Lower lobe of right lung (tissue), 2 donors: Measurements from ENCODE around the gene IRAK4. TPM values are rescaled to one million over a fixed set of nuclear protein-coding genes. Genes with fewer than 3 reads are reported as not detected.

ENCODE experiments used
- ATAC-seq, 2 donors: fragments of 200-7000 bp; cut with Tn5 transposase; one replicate each; pipeline ENCODE4 v1.9.1; 2020 to 2022; ENCODE audit warnings: mild to moderate bottlenecking in 2 of 2, moderate library complexity in 2 of 2
- DNase-seq: peaks from one replicate; pipeline ENCODE4 v3.0.0-alpha.2; 2020
- H3K27ac ChIP-seq: fragments of 200-600 bp; one replicate; pipeline ENCODE4 v1.8.0; 2022
- H3K27me3 ChIP-seq: fragments of 200-600 bp; one replicate; pipeline ENCODE4 v1.8.0; 2022; ENCODE audit warnings: low read depth
- H3K36me3 ChIP-seq: fragments of 200-600 bp; one replicate; pipeline ENCODE4 v1.8.0; 2022; ENCODE audit warnings: mild to moderate bottlenecking
- H3K4me1 ChIP-seq: fragments of 200-600 bp; one replicate; pipeline ENCODE4 v1.8.0; 2022
- H3K4me3 ChIP-seq: fragments of 200-600 bp; one replicate; pipeline ENCODE4 v1.8.0; 2022; ENCODE audit warnings: mild to moderate bottlenecking
- H3K9me3 ChIP-seq: fragments of 200-600 bp; one replicate; pipeline ENCODE4 v1.8.0; 2022
- CTCF ChIP-seq: fragments of 200-600 bp; IDR thresholded peaks from one replicate; pipeline ENCODE4 v1.8.0; 2022; ENCODE audit warnings: antibody characterized with exemption, mild to moderate bottlenecking
- intact Hi-C: fragments of 100-400 bp; cut with DNase I; formaldehyde crosslinking; loops from one replicate; pipeline ENCODE4 v1.11.0; 2022
- long read RNA-seq: library from polyadenylated mRNA; unstranded; transcript quantifications from one replicate; pipeline ENCODE4 v2.0.0, GENCODE V29; 2021
- total RNA-seq: library from RNA; stranded (reverse); fragmentation: NEBNext Ultra II Directional; extraction: Animal tissue kit (Norgen Biotek cat#: 25700); gene quantifications from one replicate; pipeline ENCODE4 v1.2.1, GENCODE V29; 2021
- donor health status: DM: no; HTN: yes; CAD: no; lungs with severe emphysema.

The IRAK4 gene
- total RNA-seq: 23.2 TPM
- long read RNA-seq, full-length matches to known transcripts: 7 of 24 reads
- long read RNA-seq, partial matches to known transcripts: 3 of 24 reads
- long read RNA-seq, other reads (novel, unspliced or antisense): 14 of 24 reads

GRCh38 chr12:43758728-43759563 lies at the start of gene IRAK4, which contains the start of gene PUS7L:
Gene IRAK4, plus strand, starts transcription at chr12:43758951. Its CDS starts 9,161 bp downstream, at chr12:43768112.
Gene PUS7L, minus strand, starts transcription at chr12:43758790. Its CDS starts 3,545 bp downstream, at chr12:43755245.
- ATAC-seq: peak; percentile 99 to 100
- intact Hi-C loops: no loop called here

GRCh38 chr12:43711348-43711747 lies 47.4 kb upstream of the IRAK4 start:
- Histone ChIP-seq H3K9me3 (peaks cover 13% of the 10 kb centered on the region), H3K4me1 (no peaks in the 10 kb centered on the region), H3K4me3 (no peak overlapping the region), H3K27me3 (no peaks in the 10 kb centered on the region), H3K36me3 (no peaks in the 10 kb centered on the region), H3K27ac (no peak overlapping the region)
- intact Hi-C loops: no loop called here
- no peak for TF ChIP-seq CTCF
- ATAC-seq: no peak
- DNase-seq: no peak

More at GRCh38 chr12:43758728-43759563, at the start of gene IRAK4, which contains the start of gene PUS7L:
- Histone ChIP-seq H3K9me3 (no peaks in the 10 kb centered on the region), H3K27ac (peak within 1 kb of the TSS; percentile 93), H3K4me1 (peaks cover 42% of the 10 kb centered on the region), H3K4me3 (peak within 1 kb of the TSS; percentile 76), H3K36me3 (no peaks in the 10 kb centered on the region), H3K27me3 (no peaks in the 10 kb centered on the region)
- DNase-seq: peak; percentile 98
- TF ChIP-seq CTCF: peak; percentile 59

DNA sequence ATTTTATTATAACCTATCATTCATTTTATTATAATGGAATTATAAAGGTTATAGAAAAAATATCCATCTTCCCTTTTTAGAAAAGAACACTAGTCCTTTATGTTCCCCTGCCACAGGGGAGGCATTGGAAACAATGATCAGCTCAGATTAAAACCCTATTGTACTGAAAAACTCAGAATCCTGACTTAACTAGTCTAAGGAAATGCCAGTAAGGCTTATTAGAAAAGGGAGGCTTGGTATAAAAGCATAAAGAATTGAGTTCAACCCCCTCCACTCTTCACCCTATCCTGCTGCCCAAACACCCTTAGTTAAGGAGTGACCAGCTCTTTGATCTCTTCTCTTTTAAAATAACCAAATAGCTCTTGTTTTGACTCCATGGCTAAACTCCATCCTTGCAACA lies 36.1 kb upstream of the IRAK4 start:
- H3K27me3 ChIP-seq: no peaks in the 10 kb centered on the region
- no peak overlapping the region for H3K27ac ChIP-seq
- H3K36me3 ChIP-seq: no peaks in the 10 kb centered on the region
- intact Hi-C loops: no loop called here
- no peak overlapping the region for H3K4me3 ChIP-seq
- H3K4me1 ChIP-seq: no peaks in the 10 kb centered on the region
- ATAC-seq (no peak), DNase-seq (no peak)
- TF ChIP-seq CTCF: no peak
- no peaks in the 10 kb centered on the region for H3K9me3 ChIP-seq

DNA sequence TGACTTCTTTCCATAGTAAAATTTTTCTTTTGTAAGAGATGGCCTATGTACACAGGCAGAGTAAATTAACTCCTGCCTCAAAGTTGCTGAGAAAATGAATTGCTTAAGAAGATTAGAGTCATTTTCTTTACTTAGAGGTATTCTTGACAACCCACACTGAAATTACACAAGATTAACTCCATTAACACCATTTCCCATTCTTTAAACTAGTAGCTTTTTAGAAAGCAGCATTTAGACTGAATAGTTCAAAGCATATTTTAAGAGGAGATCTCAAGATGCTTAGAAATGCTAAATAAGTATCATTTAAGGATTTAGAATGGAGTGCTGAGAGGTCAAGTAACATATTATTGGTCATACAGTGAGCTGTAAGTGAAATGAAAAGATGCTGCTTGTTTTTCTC lies 35.6 kb upstream of the IRAK4 start:
- no peak overlapping the region for H3K4me3 ChIP-seq
- H3K27ac ChIP-seq: no peak overlapping the region
- H3K4me1 ChIP-seq: no peaks in the 10 kb centered on the region
- no peaks in the 10 kb centered on the region for H3K27me3 ChIP-seq
- ATAC-seq (no peak), DNase-seq (no peak)
- TF ChIP-seq CTCF: no peak
- intact Hi-C loops: no loop called here
- H3K9me3 ChIP-seq: no peaks in the 10 kb centered on the region
- no peaks in the 10 kb centered on the region for H3K36me3 ChIP-seq

GRCh38 chr12:43728117-43728516 lies 30.6 kb upstream of the IRAK4 start:
- intact Hi-C loops: no loop called here
- Histone ChIP-seq H3K27ac (no peak overlapping the region), H3K4me3 (no peak overlapping the region), H3K4me1 (no peaks in the 10 kb centered on the region), H3K9me3 (no peaks in the 10 kb centered on the region), H3K27me3 (no peaks in the 10 kb centered on the region), H3K36me3 (peaks cover 17% of the 10 kb centered on the region)
- ATAC-seq (no peak), DNase-seq (no peak)
- peak; percentile 11 for TF ChIP-seq CTCF
